Germinal center (tissue), 1 donor: Measurements from ENCODE around the gene KNG1.
"Not testable (repeated sequence)": the region's sequence is repeated elsewhere in the genome, so short reads cannot be mapped to it uniquely, and the experiment has no call there.

ENCODE experiments used
- DNase-seq: peaks from one replicate; pipeline ENCODE4 v3.0.0; 2012; ENCODE audit warnings: mixed read lengths, low spot score

The KNG1 gene

DNA sequence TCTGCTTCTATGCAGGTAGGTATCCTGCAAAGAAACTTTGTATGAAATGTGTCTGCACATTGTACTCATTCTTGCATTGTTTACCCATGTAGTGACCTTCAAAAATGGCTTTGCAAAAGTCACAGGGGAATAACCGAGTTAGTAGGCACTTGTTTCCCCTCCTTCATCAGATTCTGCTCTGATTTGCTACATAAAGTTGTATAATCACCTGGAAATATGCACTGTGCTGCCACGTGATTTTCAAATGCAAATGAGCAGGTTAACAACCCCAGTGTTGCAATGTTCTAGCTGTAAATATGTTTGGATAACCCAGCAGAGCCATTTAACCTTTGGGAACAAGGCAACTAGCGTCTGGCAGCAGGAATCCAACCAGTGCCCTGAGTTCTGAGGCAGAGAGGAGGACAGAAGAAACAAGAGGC is at the start of gene KNG1:
Gene KNG1, plus strand, starts transcription at position 321 of the 419 bp plus-strand sequence. CDS start 184 bp downstream, outside the sequence.
- DNase-seq = no peak

GRCh38 chr3:186668426-186668825 is 48.7 kb upstream of the KNG1 start:
- DNase-seq = no peak

DNA sequence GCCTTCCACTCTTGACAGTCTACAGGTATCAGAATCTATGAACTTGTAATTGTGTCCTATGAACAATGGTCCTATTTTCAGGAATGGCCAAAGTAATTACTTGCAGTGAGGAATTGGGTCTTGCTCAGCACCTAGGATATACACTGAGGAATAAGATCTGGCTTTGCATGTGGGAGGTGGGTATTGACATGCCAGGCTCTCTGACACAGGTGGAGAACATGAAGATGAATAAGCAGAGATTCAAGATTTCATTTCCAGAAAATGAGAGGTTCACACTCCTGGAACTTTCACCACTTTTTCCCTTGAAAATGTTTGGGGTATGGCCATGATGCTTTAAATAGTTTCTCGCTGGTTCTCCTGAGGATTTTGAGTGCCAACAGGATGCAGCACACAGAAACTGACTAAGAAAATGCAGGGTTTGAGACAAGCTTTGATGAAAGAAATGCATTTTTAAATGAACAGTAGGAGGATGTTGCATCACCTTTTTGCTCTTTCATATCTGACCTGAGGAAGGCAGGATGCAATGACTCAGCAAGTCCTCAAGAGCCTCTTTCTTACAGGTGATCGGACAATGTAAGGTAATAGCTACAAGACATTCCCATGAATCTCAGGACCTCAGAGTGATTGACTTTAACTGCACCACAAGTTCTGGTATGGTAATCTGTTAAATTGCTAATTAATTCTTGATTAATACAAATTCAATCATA is 47.6 kb upstream of the KNG1 start:
- DNase-seq = no peak

DNA sequence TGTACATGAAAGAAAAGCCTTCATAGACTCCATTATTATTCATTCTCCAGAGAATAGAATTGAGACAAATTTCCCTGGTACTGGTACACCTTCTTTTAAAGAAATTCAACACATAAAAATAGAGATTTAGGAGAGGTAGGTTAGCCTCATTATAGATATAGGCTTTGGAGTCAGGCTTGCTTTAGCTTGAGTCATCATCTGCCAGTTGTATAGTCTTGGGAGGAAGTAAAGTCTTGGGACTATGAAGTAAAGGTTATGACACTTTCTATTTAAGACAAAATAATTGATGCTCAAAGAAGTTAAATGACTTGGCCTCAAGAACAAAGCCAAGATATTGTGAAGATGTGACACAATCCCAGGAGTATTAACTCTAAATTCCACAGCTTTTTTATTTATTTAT is 47.0 kb upstream of the KNG1 start:
- no peak for DNase-seq

- no peak for DNase-seq
These were observed 46.1 kb upstream of the KNG1 start for GRCh38 chr3:186671051-186671450.

GRCh38 chr3:186678604-186679003 is 38.6 kb upstream of the KNG1 start:
- DNase-seq = no peak

DNA sequence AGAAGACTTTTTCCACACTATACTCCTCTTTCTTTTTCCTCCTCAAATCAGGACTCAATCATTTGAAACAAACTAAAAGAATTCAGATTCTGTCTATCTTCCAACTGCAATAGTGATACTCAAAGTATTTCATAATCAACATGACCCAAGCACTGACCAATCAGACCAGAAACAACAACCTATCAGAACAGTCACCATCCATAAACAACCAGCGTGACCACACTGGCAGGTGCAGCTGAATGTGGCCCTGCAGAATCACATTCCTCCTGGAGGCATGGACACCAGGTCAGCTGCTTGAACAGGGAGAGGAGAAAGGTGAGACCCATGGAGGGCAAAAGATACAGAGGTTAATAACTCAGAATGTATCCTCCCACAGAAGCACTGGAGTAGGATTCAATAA is 38.0 kb upstream of the KNG1 start:
- DNase-seq = no peak

GRCh38 chr3:186680869-186681268 is 36.3 kb upstream of the KNG1 start:
- no peak for DNase-seq

DNA sequence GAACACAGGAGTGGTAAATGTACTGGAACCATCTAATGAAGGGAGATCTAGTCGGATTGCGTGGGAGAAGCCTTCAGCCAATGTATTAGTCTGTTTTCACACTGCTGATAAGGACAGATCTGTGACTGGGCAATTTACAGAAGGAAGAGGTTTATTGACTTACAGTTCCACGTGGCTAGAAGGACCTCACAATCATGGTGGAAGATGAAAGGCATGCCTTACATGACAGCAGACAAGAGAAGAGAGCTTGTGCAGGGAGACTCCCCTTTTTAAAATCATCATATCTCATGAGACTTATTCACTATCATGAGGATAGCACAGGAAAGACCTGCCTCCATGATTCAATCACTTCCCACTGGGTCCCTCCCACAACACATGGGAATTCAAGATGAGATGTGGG is 34.3 kb upstream of the KNG1 start:
- no peak for DNase-seq

DNA sequence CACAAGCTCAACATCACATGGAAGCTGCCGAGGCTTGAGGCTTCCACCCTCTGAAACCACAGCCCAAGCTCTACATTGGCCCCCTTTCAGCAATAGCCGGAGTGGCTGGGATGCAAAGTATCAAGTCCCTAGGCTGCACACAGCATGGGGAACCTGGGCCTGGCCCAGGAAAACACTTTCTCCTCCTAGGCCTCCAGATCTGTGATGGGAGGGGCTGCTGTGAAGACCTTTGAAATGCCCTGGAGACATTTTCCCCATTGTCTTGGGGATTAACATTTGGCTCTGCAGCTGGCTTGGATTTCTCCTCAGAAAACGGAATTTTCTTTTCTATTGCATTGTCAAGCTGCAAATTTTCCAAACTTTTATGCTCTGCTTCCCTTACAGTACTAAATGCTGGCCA is 33.2 kb upstream of the KNG1 start:
- no peak for DNase-seq

GRCh38 chr3:186686475-186686874 is 30.7 kb upstream of the KNG1 start:
- not testable (repeated sequence) for DNase-seq

DNA sequence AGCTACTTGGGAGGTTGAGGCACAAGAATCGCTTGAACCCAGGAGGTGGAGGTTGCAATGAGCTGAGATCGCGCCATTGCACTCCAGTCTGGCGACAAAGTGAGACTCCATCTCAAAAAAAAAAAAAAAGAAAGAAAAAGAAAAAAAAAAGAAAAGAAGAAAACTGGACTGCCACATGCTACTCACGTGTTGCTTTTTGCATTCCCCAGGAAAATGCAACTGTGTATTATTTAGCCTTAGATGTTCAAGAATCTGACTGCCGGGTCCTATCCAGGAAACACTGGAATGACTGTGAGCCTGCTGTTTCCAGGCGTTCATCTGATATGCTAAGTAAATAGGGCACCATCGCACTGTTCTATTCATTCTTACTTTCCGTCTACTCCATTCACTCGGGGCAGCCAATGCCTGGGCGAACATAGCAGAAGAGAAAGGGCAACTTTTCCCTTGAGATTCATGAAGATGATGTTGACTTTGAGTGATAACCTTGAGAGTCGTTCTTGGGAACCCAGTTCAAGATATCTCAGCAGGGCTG is 30.0 kb upstream of the KNG1 start:
- DNase-seq = no peak

- not testable (repeated sequence) for DNase-seq
These were observed 26.9 kb upstream of the KNG1 start for GRCh38 chr3:186690304-186690703.

DNA sequence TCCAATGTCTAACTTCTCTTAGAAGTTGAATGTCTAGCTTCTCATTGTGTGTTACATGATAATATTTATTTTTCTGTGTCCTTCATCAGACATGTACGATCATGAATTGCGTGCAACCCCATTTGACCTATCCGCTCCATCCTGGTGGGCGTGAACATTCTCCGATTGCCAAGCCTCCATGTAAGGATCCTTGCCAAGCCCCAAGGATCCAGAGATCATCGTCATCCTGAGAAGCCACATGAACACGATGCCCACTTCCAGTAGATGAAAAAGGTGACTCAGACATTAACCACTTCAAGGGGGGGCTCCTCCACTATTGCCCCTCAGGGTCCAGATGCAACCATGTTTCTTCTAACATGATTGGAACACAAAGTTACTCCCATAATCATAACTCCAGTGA is 25.5 kb upstream of the KNG1 start:
- no peak for DNase-seq

- DNase-seq = no peak
These were observed 23.3 kb upstream of the KNG1 start for GRCh38 chr3:186693843-186694242.

DNA sequence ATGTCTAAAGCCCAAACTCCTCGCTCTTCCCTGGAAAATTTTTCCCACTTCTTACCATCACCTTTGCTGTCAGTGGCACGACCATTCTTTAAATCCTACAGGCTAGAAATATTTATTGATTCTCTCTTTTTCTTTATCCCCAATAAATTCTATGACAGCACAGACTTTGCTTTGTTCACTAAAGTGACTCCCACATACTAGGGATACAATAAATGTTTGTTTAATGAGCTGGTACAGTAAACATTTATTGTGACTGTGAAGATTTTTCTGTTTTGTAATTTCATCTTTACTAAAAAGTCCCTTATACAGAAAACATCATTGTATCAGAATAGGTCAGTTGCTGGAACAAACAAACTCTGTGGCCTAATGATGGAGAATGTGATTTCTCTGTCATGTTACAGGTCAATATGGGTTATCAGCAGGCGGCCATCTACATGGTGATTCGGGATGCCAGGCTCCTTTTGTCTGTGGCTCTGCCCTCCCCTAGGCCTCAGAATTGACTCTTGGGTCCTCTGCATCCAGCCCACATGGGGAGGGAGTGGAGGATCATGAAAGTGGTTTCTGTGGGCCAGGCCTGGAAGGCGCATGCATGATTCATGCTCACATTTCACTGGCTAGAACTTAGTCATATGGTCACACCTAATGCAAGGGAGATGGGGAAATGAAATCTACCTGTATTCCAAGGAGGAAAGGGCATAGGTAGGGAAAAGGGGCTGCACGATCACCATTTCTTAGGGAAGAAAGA is 22.7 kb upstream of the KNG1 start:
- no peak for DNase-seq

GRCh38 chr3:186696522-186696921 is 20.6 kb upstream of the KNG1 start:
- no peak for DNase-seq

- no peak for DNase-seq
These were observed 19.6 kb upstream of the KNG1 start for GRCh38 chr3:186697510-186697909.

- DNase-seq = no peak
These were observed 16.9 kb upstream of the KNG1 start for GRCh38 chr3:186700267-186700666.

DNA sequence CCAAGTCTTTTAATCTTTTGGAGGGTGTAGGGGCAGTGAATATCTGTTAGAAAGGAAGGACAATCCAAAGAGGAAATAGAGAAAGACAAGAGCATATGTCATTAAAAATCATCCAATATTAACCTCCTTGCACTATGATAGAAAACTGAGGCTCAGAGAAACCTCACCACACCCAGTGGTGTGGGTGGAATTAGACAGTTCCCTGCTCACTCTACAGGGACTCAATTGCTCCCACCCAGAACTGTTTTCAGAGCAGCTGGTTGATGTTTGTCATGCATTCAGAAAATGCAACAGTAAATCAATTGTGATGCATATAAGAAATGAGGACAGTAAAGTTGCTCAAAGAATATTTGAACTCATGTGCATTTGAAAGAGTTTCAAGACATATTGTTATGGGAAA is 14.7 kb upstream of the KNG1 start:
- not testable (repeated sequence) for DNase-seq

DNA sequence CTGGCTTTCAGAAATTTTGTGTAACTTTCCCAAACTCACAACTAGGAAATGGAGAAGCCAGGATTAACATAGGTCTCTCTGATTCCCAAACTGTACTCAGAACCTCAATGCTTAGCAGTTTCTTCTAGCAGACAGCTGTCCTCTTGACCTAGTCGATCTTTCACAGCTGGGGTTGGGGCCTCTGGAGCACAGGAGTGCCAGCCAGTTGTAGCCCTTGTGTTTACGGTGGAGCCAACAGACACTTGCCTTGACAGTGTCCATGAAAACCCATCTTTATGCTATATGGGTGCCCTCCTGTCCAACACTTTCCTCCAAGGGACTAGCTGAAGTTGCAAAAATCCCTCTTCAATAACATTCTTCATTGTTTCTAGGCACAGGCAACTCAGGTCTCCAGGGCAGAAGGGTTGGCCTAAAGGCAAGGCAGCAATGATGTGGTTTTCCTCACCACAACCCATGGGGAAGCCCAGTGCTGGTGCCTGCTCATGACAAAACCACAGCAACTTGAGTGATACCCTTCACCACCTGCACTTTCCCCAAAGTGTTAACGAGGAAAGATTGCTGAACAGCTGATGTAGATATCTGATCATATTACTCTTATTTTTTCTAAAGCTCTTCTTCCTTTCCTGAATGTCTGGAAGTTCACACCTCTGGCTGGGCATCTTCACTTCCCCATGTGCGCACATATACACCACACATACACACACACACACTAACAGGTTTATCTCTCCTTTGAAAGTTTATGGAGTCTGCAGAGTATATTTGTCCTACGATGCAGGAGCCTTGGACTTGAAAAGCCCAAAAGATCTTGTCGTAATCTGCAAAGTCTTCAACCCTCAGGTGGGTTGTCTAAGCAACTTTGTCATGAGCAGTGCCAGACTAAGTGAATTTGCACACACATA is 11.0 kb upstream of the KNG1 start:
- DNase-seq = no peak

- DNase-seq = no peak
These were observed 8.0 kb upstream of the KNG1 start for GRCh38 chr3:186708983-186709679.
